H9 (cell line): ENCODE measurements around the gene NUP210L. TPM values are rescaled to one million over a fixed set of nuclear protein-coding genes. Genes with fewer than 3 reads are reported as not detected.
"Not testable (repeated sequence)": the region's sequence is repeated elsewhere in the genome, so short reads cannot be mapped to it uniquely, and the experiment has no call there.

Source experiments
- DNase-seq: peaks from one replicate; pipeline ENCODE4 v3.0.0-alpha.2; 2017
- H2AFZ ChIP-seq: one replicate; pipeline ENCODE4 v1.6.1; 2013; ENCODE audit warnings: mild to moderate bottlenecking, low read length, control low read depth, moderate library complexity
- H2AK5ac ChIP-seq: 2 replicates; pipeline ENCODE4 v1.6.1; 2013; ENCODE audit warnings: low read length, control low read depth, mixed read lengths; ENCODE audit not compliant: insufficient read length
- H2BK120ac ChIP-seq: one replicate; pipeline ENCODE4 v1.6.1; 2013; ENCODE audit warnings: low read depth, mild to moderate bottlenecking, low read length, control low read depth, inconsistent platforms; ENCODE audit not compliant: poor library complexity, severe bottlenecking
- H2BK12ac ChIP-seq: 2 replicates; pipeline ENCODE4 v1.6.1; 2013; ENCODE audit warnings: low read length, control low read depth, mixed read lengths, low read depth; ENCODE audit not compliant: insufficient read length
- H2BK15ac ChIP-seq: 2 replicates; pipeline ENCODE4 v1.6.1; 2013; ENCODE audit warnings: low read depth, low read length, control low read depth
- H2BK20ac ChIP-seq: one replicate; pipeline ENCODE4 v1.6.1; 2013; ENCODE audit warnings: low read depth, mild to moderate bottlenecking, low read length, control low read depth, inconsistent platforms; ENCODE audit not compliant: poor library complexity, severe bottlenecking
- H2BK5ac ChIP-seq: 2 replicates; pipeline ENCODE4 v1.6.1; 2013; ENCODE audit warnings: low read length, control low read depth, mixed read lengths; ENCODE audit not compliant: insufficient read length
- H3K14ac ChIP-seq: 2 replicates; pipeline ENCODE4 v1.6.1; 2013; ENCODE audit warnings: low read length, control low read depth; ENCODE audit not compliant: insufficient read depth
- H3K18ac ChIP-seq: 2 replicates; pipeline ENCODE4 v1.6.1; 2013; ENCODE audit warnings: low read depth, mild to moderate bottlenecking, mixed read lengths, low read length, control low read depth; ENCODE audit not compliant: insufficient read length
- H3K23ac ChIP-seq: 2 replicates; pipeline ENCODE4 v1.6.1; 2013; ENCODE audit warnings: low read length, control low read depth, mixed read lengths, low read depth; ENCODE audit not compliant: insufficient read length
- H3K23me2 ChIP-seq: 2 replicates; pipeline ENCODE4 v1.6.1; 2013; ENCODE audit warnings: low read depth, mild to moderate bottlenecking, mixed read lengths, low read length, control low read depth; ENCODE audit not compliant: insufficient read length, poor library complexity, severe bottlenecking
- H3K27ac ChIP-seq: 2 replicates; pipeline ENCODE4 v1.5.1; 2013; ENCODE audit warnings: low read length, control low read depth, mixed read lengths, low read depth; ENCODE audit not compliant: insufficient read length
- H3K27me3 ChIP-seq: 2 replicates; pipeline ENCODE4 v1.6.1; 2013; ENCODE audit warnings: low read length, control low read depth, inconsistent platforms; ENCODE audit not compliant: insufficient read depth
- H3K4ac ChIP-seq: 2 replicates; pipeline ENCODE4 v1.6.1; 2013; ENCODE audit warnings: low read depth, mild to moderate bottlenecking, control low read depth, inconsistent platforms, low read length, moderate library complexity
- H3K4me1 ChIP-seq: 2 replicates; pipeline ENCODE4 v1.6.1; 2013; ENCODE audit warnings: low read length, control low read depth, inconsistent platforms; ENCODE audit not compliant: insufficient read depth
- H3K4me2 ChIP-seq: 2 replicates; pipeline ENCODE4 v1.6.1; 2013; ENCODE audit warnings: low read length, control low read depth, mixed read lengths; ENCODE audit not compliant: insufficient read length, insufficient read depth
- H3K56ac ChIP-seq: 2 replicates; pipeline ENCODE4 v1.6.1; 2013; ENCODE audit warnings: low read depth, mild to moderate bottlenecking, mixed read lengths, low read length, control low read depth; ENCODE audit not compliant: insufficient read length
- H3K79me1 ChIP-seq: 2 replicates; pipeline ENCODE4 v1.6.1; 2013; ENCODE audit warnings: low read depth, mild to moderate bottlenecking, moderate library complexity, low read length, control low read depth, inconsistent platforms; ENCODE audit not compliant: insufficient read depth, poor library complexity, severe bottlenecking
- H3K79me2 ChIP-seq: 2 replicates; pipeline ENCODE4 v1.6.1; 2013; ENCODE audit warnings: low read length, control low read depth, inconsistent platforms; ENCODE audit not compliant: insufficient read depth
- H3K9ac ChIP-seq: 2 replicates; pipeline ENCODE4 v1.6.1; 2013; ENCODE audit warnings: low read length, control low read depth, mixed read lengths; ENCODE audit not compliant: insufficient read length; ENCODE audit errors: extremely low read depth
- H3K9me3 ChIP-seq: one replicate; pipeline ENCODE4 v1.6.1; 2013; ENCODE audit warnings: low read depth, low read length, inconsistent platforms; ENCODE audit not compliant: control insufficient read depth
- H3T11ph ChIP-seq: one replicate; pipeline ENCODE4 v1.6.1; 2013; ENCODE audit warnings: mild to moderate bottlenecking, low read length, control low read depth, inconsistent platforms
- H4K20me1 ChIP-seq: one replicate; pipeline ENCODE4 v1.6.1; 2013; ENCODE audit not compliant: control insufficient read depth, insufficient read length, insufficient read depth
- H4K5ac ChIP-seq: 2 replicates; pipeline ENCODE4 v1.6.1; 2013; ENCODE audit warnings: low read depth, mild to moderate bottlenecking, mixed read lengths, low read length, control low read depth; ENCODE audit not compliant: insufficient read length
- H4K8ac ChIP-seq: replicated peaks from 2 replicates; pipeline ENCODE4 v1.6.1; 2013; ENCODE audit warnings: low read length, control low read depth, mixed read lengths, low read depth; ENCODE audit not compliant: insufficient read length
- H4K91ac ChIP-seq: 2 replicates; pipeline ENCODE4 v1.6.1; 2013; ENCODE audit warnings: low read depth, mild to moderate bottlenecking, moderate library complexity, mixed read lengths, low read length, control low read depth; ENCODE audit not compliant: insufficient read length
- H3K27ac Mint-ChIP-seq, 3 experiments: 2 replicates in 2 of 3; 3 replicates in 1 of 3; pipeline ENCODE4 v1.8.0; 2020 to 2021; ENCODE audit warnings: mixed read lengths in 3 of 3, mild to moderate bottlenecking in 1 of 3, moderate library complexity in 1 of 3
- H3K27me3 Mint-ChIP-seq: 2 replicates; pipeline ENCODE4 v1.8.0; 2021; ENCODE audit warnings: low read depth, mild to moderate bottlenecking, moderate library complexity, mixed read lengths
- H3K36me3 Mint-ChIP-seq, 3 experiments: 2 replicates in 2 of 3; 3 replicates in 1 of 3; pipeline ENCODE4 v1.8.0; 2020 to 2021; ENCODE audit warnings: low read depth in 3 of 3, mixed read lengths in 3 of 3; ENCODE audit not compliant: insufficient read depth in 1 of 3
- H3K4me1 Mint-ChIP-seq, 2 experiments: 2 replicates each; pipeline ENCODE4 v1.8.0; 2020; ENCODE audit warnings: mixed read lengths in 2 of 2
- H3K4me3 Mint-ChIP-seq, 2 experiments: 2 replicates in 1 of 2; 3 replicates in 1 of 2; pipeline ENCODE4 v1.8.0; 2020 to 2021; ENCODE audit warnings: mild to moderate bottlenecking in 2 of 2, mixed read lengths in 2 of 2, moderate library complexity in 1 of 2
- H3K9me3 Mint-ChIP-seq, 2 experiments: 2 replicates in 1 of 2; 3 replicates in 1 of 2; pipeline ENCODE4 v1.8.0; 2020; ENCODE audit warnings: mild to moderate bottlenecking in 2 of 2, mixed read lengths in 2 of 2, moderate library complexity in 1 of 2
- WGBS: extraction: QIAGEN DNeasy Blood & Tissue Kit; methylation state at CpG from one replicate; pipeline ENCODE4 v1.1.7; 2013; ENCODE audit warnings: missing lambda C conversion rate, low lambda C conversion rate, mixed read lengths; ENCODE audit not compliant: insufficient read length; ENCODE audit errors: extremely low coverage; 5-methylcytosine and 5-hydroxymethylcytosine counted together
- total RNA-seq: library from RNA; stranded (reverse); gene quantifications from 2 replicates; pipeline ENCODE4 v1.2.1, GENCODE V29; 2021
- TF ChIP-seq, protein P1 (sequence below): fragments of 200-600 bp; sonication (generic); conservative IDR thresholded peaks from 3 replicates; pipeline ENCODE4 v1.8.0; 2021; ENCODE audit warnings: antibody characterized with exemption, mild to moderate bottlenecking

Gene NUP210L
- total RNA-seq, 1 experiment from 2014 or later: 0.04 TPM

DNA sequence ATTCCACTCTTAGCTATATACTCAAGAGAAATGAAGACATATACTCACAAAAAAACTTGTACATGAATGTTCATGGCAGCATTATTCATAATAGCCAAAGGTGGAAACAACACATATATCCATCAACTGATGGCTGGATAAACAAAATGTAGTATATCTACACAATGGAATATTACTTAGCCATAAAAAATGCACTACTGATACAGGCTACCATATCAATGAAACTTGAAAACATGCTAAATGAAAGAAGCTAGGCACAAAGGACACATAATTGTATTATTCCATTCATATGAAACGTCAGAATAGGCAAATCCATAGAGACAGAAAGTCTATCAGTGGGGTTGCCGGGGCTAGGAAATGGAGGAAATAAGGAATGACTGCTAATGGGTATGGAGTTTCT lies 67.3 kb downstream of the NUP210L start:
- Histone ChIP-seq H4K8ac (no peak overlapping the region), H2BK120ac (no peak overlapping the region), H3K14ac (no peak overlapping the region), H2BK12ac (no peak overlapping the region), H2BK20ac (no peak overlapping the region), H3K9me3 (no peaks in the 10 kb centered on the region), H4K5ac (no peak overlapping the region), H3K27ac (no peak overlapping the region), H4K91ac (no peak overlapping the region), H2BK5ac (no peak overlapping the region), H3K79me2 (no peaks in the 10 kb centered on the region), H3K79me1 (no peaks in the 10 kb centered on the region), H3K4me1 (no peaks in the 10 kb centered on the region), H3K23ac (no peak overlapping the region), H2AK5ac (no peak overlapping the region), H3K27me3 (no peaks in the 10 kb centered on the region), H4K20me1 (no peaks in the 10 kb centered on the region), H3K4me2 (no peak overlapping the region), H3K9ac (no peak overlapping the region), H3K23me2 (no peaks in the 10 kb centered on the region), H3K56ac (no peak overlapping the region), H3K4ac (no peak overlapping the region), H2BK15ac (no peak overlapping the region), H3K18ac (no peak overlapping the region), H2AFZ (no peak overlapping the region), H3T11ph (no peak overlapping the region)
- TF ChIP-seq, protein P1, sequence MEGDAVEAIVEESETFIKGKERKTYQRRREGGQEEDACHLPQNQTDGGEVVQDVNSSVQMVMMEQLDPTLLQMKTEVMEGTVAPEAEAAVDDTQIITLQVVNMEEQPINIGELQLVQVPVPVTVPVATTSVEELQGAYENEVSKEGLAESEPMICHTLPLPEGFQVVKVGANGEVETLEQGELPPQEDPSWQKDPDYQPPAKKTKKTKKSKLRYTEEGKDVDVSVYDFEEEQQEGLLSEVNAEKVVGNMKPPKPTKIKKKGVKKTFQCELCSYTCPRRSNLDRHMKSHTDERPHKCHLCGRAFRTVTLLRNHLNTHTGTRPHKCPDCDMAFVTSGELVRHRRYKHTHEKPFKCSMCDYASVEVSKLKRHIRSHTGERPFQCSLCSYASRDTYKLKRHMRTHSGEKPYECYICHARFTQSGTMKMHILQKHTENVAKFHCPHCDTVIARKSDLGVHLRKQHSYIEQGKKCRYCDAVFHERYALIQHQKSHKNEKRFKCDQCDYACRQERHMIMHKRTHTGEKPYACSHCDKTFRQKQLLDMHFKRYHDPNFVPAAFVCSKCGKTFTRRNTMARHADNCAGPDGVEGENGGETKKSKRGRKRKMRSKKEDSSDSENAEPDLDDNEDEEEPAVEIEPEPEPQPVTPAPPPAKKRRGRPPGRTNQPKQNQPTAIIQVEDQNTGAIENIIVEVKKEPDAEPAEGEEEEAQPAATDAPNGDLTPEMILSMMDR: no peak
- peaks cover 15% of the 10 kb centered on the region in 2 experiments for H3K9me3 Mint-ChIP-seq
- no peak for DNase-seq
- peaks cover 6% of the 10 kb centered on the region for H3K27me3 Mint-ChIP-seq
- no peak overlapping the region for H3K27ac Mint-ChIP-seq
- no CpG with 5 or more reads among the region's 2 CpGs for WGBS
- peaks cover 0 to 3% (median 0%) of the 10 kb centered on the region in 3 experiments; a peak in 2 of 7 replicates for H3K36me3 Mint-ChIP-seq
- H3K4me3 Mint-ChIP-seq: no peak overlapping the region
- no peaks in the 10 kb centered on the region for H3K4me1 Mint-ChIP-seq

- not testable (repeated sequence) for H3K4ac ChIP-seq, H3K14ac ChIP-seq, H2BK20ac ChIP-seq, H3K23ac ChIP-seq, H2BK12ac ChIP-seq, H3K23me2 ChIP-seq, H3K36me3 Mint-ChIP-seq, H4K91ac ChIP-seq, H4K20me1 ChIP-seq, H2BK15ac ChIP-seq, H3K79me2 ChIP-seq, H2AK5ac ChIP-seq, H3K4me3 Mint-ChIP-seq, H2BK5ac ChIP-seq, H3K27ac Mint-ChIP-seq, H3K79me1 ChIP-seq, H3K9ac ChIP-seq, H3K56ac ChIP-seq, H4K8ac ChIP-seq, H3K4me1 Mint-ChIP-seq, H2BK120ac ChIP-seq, H3K27me3 Mint-ChIP-seq, H3K18ac ChIP-seq, H3K27me3 ChIP-seq, DNase-seq, H4K5ac ChIP-seq, H2AFZ ChIP-seq, H3K27ac ChIP-seq, H3K4me2 ChIP-seq, H3T11ph ChIP-seq, H3K9me3 ChIP-seq, H3K4me1 ChIP-seq
- WGBS: no CpG with 5 or more reads among the region's 6 CpGs
- H3K9me3 Mint-ChIP-seq: peaks cover 15 to 17% of the 10 kb centered on the region in 2 experiments
Measured at GRCh38 chr1:154083057-154083456, 71.8 kb downstream of the NUP210L start.
